ENCODE measurements around the gene CCDC24.

- TF ChIP-seq CTCF (conservative IDR thresholded peaks at IDR 0.05 in 1 of 2, IDR thresholded peaks at IDR 0.05 in 1 of 2; ENCODE audit: low read depth in 1 of 2, low read length in 2 of 2) (no peak), EZH2 (IDR thresholded peaks at IDR 0.05; ENCODE audit: low read length, missing control alignments) (no peak)
Observed at GRCh38 chr1:43968348-43968948, 23.0 kb upstream of the CCDC24 start.
